ENCODE measurements around the gene THSD7B.

THSD7B gene

DNA sequence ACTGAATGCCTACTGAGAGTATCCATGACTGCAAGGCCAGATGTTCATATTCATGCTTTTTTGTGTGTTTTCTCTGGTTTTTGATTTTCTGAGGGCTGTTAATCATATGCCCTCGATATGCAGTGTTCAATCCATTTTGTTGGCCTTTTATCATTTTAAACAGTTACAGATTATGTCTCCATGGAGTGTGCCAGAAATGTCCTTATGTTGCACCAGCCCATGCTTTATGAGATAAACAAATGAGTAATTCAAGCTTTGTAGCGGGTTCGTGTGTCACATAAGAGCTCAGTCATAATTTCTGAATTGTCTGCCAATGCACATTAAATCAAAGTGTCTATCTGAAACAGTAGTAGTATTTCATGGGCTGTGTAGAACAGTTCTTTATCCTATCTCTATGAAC lies 583.0 kb downstream of the THSD7B start:
- Histone ChIP-seq H3K27ac (replicated peaks; ENCODE audit: low read length) (no peak overlapping the region), H3K4me3 (ENCODE audit: low read length in 2 of 2) (no peak overlapping the region), H3K14ac (ENCODE audit: low read length) (no peak overlapping the region), H3K23ac (ENCODE audit: low read depth, low read length, poor library complexity) (no peak overlapping the region), H3K18ac (ENCODE audit: low read length) (no peak overlapping the region), H3K27me3 (ENCODE audit: control insufficient read depth in 3 of 3, insufficient read depth in 3 of 3, low read depth in 1 of 3, low read length in 3 of 3) (no peaks in the 10 kb centered on the region), H3K4me1 (ENCODE audit: control insufficient read depth in 2 of 2, insufficient read depth in 1 of 2, low read depth in 1 of 2, low read length in 2 of 2) (no peaks in the 10 kb centered on the region), H3K9ac (ENCODE audit: low read depth, low read length, poor library complexity) (no peak overlapping the region), H2BK5ac (ENCODE audit: low read length) (no peak overlapping the region), H3K4ac (ENCODE audit: low read length) (no peak overlapping the region), H3K36me3 (replicated peaks in 1 of 2; ENCODE audit: control insufficient read depth in 2 of 2, insufficient read depth in 2 of 2, low read length in 2 of 2) (no peaks in the 10 kb centered on the region), H2BK120ac (ENCODE audit: low read depth, low read length) (no peak overlapping the region), H3K4me2 (ENCODE audit: insufficient read depth, low read length, poor library complexity, severe bottlenecking) (no peak overlapping the region), H4K8ac (ENCODE audit: low read depth, low read length) (no peak overlapping the region), H4K91ac (ENCODE audit: low read depth, low read length, poor library complexity) (no peak overlapping the region), H2AFZ (ENCODE audit: low read length) (no peak overlapping the region), H2BK12ac (ENCODE audit: low read length) (no peak overlapping the region), H3K79me1 (ENCODE audit: low read depth, low read length) (no peaks in the 10 kb centered on the region), H2AK5ac (ENCODE audit: low read depth, low read length) (no peak overlapping the region), H3K9me3 (replicated peaks in 1 of 2; ENCODE audit: control insufficient read depth in 2 of 2, insufficient read depth in 1 of 2, low read depth in 1 of 2, low read length in 2 of 2) (no peaks in the 10 kb centered on the region), H2BK15ac (ENCODE audit: low read length) (no peak overlapping the region)
- WGBS, 2 donors (ENCODE audit: extremely low coverage in 2 of 2, insufficient read length in 2 of 2, insufficient replicate concordance in 1 of 2) = no CpG with 5 or more reads among the region's 3 CpGs
- no peak for DNase-seq (ENCODE audit: low spot score)

DNA sequence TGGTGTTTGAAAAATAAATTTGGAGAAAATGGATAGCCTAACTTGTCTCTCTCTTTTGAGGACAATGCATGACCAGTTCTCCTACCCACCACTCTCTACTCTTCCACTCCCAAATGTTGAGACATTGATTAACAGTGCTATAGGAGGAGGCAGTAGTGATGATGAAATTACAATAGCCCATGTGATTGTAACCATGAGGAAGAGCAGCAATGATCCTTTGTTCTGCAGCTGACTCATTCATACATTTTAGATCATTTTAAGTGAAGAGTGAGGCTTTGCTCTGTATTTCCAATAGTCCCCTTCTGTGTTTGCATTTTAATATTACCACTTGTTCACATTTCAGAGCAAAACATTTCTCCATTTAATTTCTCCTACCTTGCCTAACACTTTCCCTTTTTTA lies 592.3 kb downstream of the THSD7B start:
- no peak overlapping the region for H3K4ac ChIP-seq (ENCODE audit: low read length)
- no peaks in the 10 kb centered on the region for H3K79me1 ChIP-seq (ENCODE audit: low read depth, low read length)
- H2BK120ac ChIP-seq (ENCODE audit: low read depth, low read length) = no peak overlapping the region
- peaks cover 0 to 1% of the 10 kb centered on the region in 2 donors for H3K9me3 ChIP-seq (replicated peaks in 1 of 2; ENCODE audit: control insufficient read depth in 2 of 2, insufficient read depth in 1 of 2, low read depth in 1 of 2, low read length in 2 of 2)
- no peaks in the 10 kb centered on the region for H3K36me3 ChIP-seq (replicated peaks in 1 of 2; ENCODE audit: control insufficient read depth in 2 of 2, insufficient read depth in 2 of 2, low read length in 2 of 2)
- no peak overlapping the region for H3K18ac ChIP-seq (ENCODE audit: low read length)
- no peak overlapping the region for H2BK12ac ChIP-seq (ENCODE audit: low read length)
- no peak overlapping the region for H2BK15ac ChIP-seq (ENCODE audit: low read length)
- no peak overlapping the region for H3K27ac ChIP-seq (replicated peaks; ENCODE audit: low read length)
- no peaks in the 10 kb centered on the region for H3K27me3 ChIP-seq (ENCODE audit: control insufficient read depth in 3 of 3, insufficient read depth in 3 of 3, low read depth in 1 of 3, low read length in 3 of 3)
- no peak overlapping the region for H3K4me2 ChIP-seq (ENCODE audit: insufficient read depth, low read length, poor library complexity, severe bottlenecking)
- H4K91ac ChIP-seq (ENCODE audit: low read depth, low read length, poor library complexity) = no peak overlapping the region
- no peak overlapping the region for H3K4me3 ChIP-seq (ENCODE audit: low read length in 2 of 2)
- no peaks in the 10 kb centered on the region for H3K4me1 ChIP-seq (ENCODE audit: control insufficient read depth in 2 of 2, insufficient read depth in 1 of 2, low read depth in 1 of 2, low read length in 2 of 2)
- no peak overlapping the region for H2BK5ac ChIP-seq (ENCODE audit: low read length)
- no peak for DNase-seq (ENCODE audit: low spot score)
- H3K9ac ChIP-seq (ENCODE audit: low read depth, low read length, poor library complexity) = no peak overlapping the region
- no peak overlapping the region for H2AFZ ChIP-seq (ENCODE audit: low read length)
- no peak overlapping the region for H3K23ac ChIP-seq (ENCODE audit: low read depth, low read length, poor library complexity)
- no peak overlapping the region for H4K8ac ChIP-seq (ENCODE audit: low read depth, low read length)
- no peak overlapping the region for H2AK5ac ChIP-seq (ENCODE audit: low read depth, low read length)
- no peak overlapping the region for H3K14ac ChIP-seq (ENCODE audit: low read length)

- Histone ChIP-seq H4K8ac (ENCODE audit: low read depth, low read length) (no peak overlapping the region), H3K14ac (ENCODE audit: low read length) (no peak overlapping the region), H2BK5ac (ENCODE audit: low read length) (no peak overlapping the region), H2BK120ac (ENCODE audit: low read depth, low read length) (no peak overlapping the region), H3K36me3 (replicated peaks in 1 of 2; ENCODE audit: control insufficient read depth in 2 of 2, insufficient read depth in 2 of 2, low read length in 2 of 2) (no peaks in the 10 kb centered on the region), H3K23ac (ENCODE audit: low read depth, low read length, poor library complexity) (no peak overlapping the region), H2BK15ac (ENCODE audit: low read length) (no peak overlapping the region), H3K79me1 (ENCODE audit: low read depth, low read length) (no peaks in the 10 kb centered on the region), H4K91ac (ENCODE audit: low read depth, low read length, poor library complexity) (no peak overlapping the region), H3K27me3 (ENCODE audit: control insufficient read depth in 3 of 3, insufficient read depth in 3 of 3, low read depth in 1 of 3, low read length in 3 of 3) (no peaks in the 10 kb centered on the region), H3K9ac (ENCODE audit: low read depth, low read length, poor library complexity) (no peak overlapping the region), H2BK12ac (ENCODE audit: low read length) (no peak overlapping the region), H3K4ac (ENCODE audit: low read length) (no peak overlapping the region), H2AK5ac (ENCODE audit: low read depth, low read length) (no peak overlapping the region), H2AFZ (ENCODE audit: low read length) (no peak overlapping the region), H3K18ac (ENCODE audit: low read length) (no peak overlapping the region), H3K4me2 (ENCODE audit: insufficient read depth, low read length, poor library complexity, severe bottlenecking) (no peak overlapping the region), H3K27ac (replicated peaks; ENCODE audit: low read length) (no peak overlapping the region), H3K4me3 (ENCODE audit: low read length in 2 of 2) (no peak overlapping the region), H3K4me1 (ENCODE audit: control insufficient read depth in 2 of 2, insufficient read depth in 1 of 2, low read depth in 1 of 2, low read length in 2 of 2) (peaks cover 0 to 2% of the 10 kb centered on the region in 2 donors), H3K9me3 (replicated peaks in 1 of 2; ENCODE audit: control insufficient read depth in 2 of 2, insufficient read depth in 1 of 2, low read depth in 1 of 2, low read length in 2 of 2) (no peaks in the 10 kb centered on the region)
- no peak for DNase-seq (ENCODE audit: low spot score)
- no CpG with 5 or more reads among the region's 1 CpG for WGBS, 2 donors (ENCODE audit: extremely low coverage in 2 of 2, insufficient read length in 2 of 2, insufficient replicate concordance in 1 of 2)
These were observed 602.0 kb downstream of the THSD7B start for GRCh38 chr2:137367361-137367760.

GRCh38 chr2:137369106-137369505 lies 603.8 kb downstream of the THSD7B start:
- Histone ChIP-seq H4K91ac (ENCODE audit: low read depth, low read length, poor library complexity) (no peak overlapping the region), H3K18ac (ENCODE audit: low read length) (no peak overlapping the region), H2AFZ (ENCODE audit: low read length) (no peak overlapping the region), H3K9ac (ENCODE audit: low read depth, low read length, poor library complexity) (no peak overlapping the region), H2BK5ac (ENCODE audit: low read length) (no peak overlapping the region), H3K79me1 (ENCODE audit: low read depth, low read length) (no peaks in the 10 kb centered on the region), H3K4me2 (ENCODE audit: insufficient read depth, low read length, poor library complexity, severe bottlenecking) (no peak overlapping the region), H3K9me3 (replicated peaks in 1 of 2; ENCODE audit: control insufficient read depth in 2 of 2, insufficient read depth in 1 of 2, low read depth in 1 of 2, low read length in 2 of 2) (no peaks in the 10 kb centered on the region), H3K27ac (replicated peaks; ENCODE audit: low read length) (no peak overlapping the region), H3K23ac (ENCODE audit: low read depth, low read length, poor library complexity) (no peak overlapping the region), H3K4me3 (ENCODE audit: low read length in 2 of 2) (no peak overlapping the region), H3K36me3 (replicated peaks in 1 of 2; ENCODE audit: control insufficient read depth in 2 of 2, insufficient read depth in 2 of 2, low read length in 2 of 2) (no peaks in the 10 kb centered on the region), H3K4me1 (ENCODE audit: control insufficient read depth in 2 of 2, insufficient read depth in 1 of 2, low read depth in 1 of 2, low read length in 2 of 2) (peaks cover 0 to 2% of the 10 kb centered on the region in 2 donors), H3K27me3 (ENCODE audit: control insufficient read depth in 3 of 3, insufficient read depth in 3 of 3, low read depth in 1 of 3, low read length in 3 of 3) (no peaks in the 10 kb centered on the region), H2BK120ac (ENCODE audit: low read depth, low read length) (no peak overlapping the region), H4K8ac (ENCODE audit: low read depth, low read length) (no peak overlapping the region), H2BK15ac (ENCODE audit: low read length) (no peak overlapping the region), H2BK12ac (ENCODE audit: low read length) (no peak overlapping the region), H3K4ac (ENCODE audit: low read length) (no peak overlapping the region), H3K14ac (ENCODE audit: low read length) (no peak overlapping the region), H2AK5ac (ENCODE audit: low read depth, low read length) (no peak overlapping the region)
- no CpG with 5 or more reads among the region's 2 CpGs for WGBS, 2 donors (ENCODE audit: extremely low coverage in 2 of 2, insufficient read length in 2 of 2, insufficient replicate concordance in 1 of 2)
- DNase-seq (ENCODE audit: low spot score) = no peak
